ENCODE data around the gene ERG28.
"Not testable (repeated sequence)": the region's sequence is repeated elsewhere in the genome, so short reads cannot be mapped to it uniquely, and the experiment has no call there.

Gene ERG28

DNA sequence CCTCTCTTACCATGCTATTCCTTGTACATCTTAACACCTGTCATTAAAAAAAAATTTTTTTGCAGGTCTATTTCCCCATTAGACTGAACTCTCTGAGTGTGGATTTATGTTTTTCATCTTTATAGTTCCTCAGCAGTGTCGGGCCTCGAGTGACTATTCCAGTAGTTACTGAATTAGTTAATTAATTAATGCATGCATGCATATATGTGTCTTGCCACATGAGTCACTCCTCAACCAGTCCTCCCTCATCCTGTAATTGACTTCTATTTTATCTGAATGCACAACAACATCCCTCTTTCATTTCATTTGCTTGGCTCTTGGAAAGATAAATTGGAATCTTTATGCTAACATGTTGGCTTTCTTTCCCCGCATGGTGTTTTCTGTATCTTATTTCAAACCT, 35.6 kb downstream of the ERG28 start:
- no peak for DNase-seq (ENCODE audit: low read depth)

DNA sequence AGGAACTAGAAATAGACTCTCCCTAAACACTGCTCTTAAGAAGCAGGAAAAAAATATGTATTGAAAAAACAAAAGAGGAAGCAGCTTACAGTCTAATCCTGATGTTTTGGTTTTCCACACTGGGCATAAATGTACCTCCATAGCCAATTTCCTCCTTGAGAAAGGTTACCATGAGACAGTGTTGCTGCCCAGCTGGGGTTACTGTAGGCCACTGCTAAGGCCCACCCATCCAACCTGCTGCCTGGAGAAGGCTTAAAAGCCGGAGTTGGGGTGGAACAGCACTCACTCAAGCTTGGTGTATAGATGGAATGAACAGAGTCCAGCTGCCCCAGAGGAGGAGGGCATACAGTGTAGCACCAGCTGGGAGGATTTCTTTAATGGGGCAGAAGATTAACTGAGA, 41.1 kb downstream of the ERG28 start:
- no peak for DNase-seq (ENCODE audit: low read depth)

DNA sequence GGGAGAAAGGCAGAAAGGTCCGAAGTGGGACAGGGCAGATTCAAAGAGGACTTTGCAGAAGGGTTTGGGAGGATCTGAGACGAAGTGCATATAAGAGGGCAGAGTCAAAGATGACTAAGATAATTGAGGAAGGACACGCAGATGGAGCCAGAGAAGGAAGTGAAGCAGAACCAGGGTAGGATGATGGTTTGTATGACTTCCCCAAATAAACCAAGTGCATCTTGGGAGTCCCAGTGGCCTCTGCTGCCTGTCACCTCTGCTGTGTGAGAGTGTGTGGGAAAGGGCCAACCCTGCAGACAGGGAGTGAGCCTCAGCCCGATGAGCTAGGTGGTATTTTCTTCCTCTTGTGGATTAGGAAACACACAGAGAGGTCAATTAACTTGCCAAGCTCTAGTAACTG, 45.5 kb downstream of the ERG28 start:
- DNase-seq (ENCODE audit: low read depth), result no peak

DNA sequence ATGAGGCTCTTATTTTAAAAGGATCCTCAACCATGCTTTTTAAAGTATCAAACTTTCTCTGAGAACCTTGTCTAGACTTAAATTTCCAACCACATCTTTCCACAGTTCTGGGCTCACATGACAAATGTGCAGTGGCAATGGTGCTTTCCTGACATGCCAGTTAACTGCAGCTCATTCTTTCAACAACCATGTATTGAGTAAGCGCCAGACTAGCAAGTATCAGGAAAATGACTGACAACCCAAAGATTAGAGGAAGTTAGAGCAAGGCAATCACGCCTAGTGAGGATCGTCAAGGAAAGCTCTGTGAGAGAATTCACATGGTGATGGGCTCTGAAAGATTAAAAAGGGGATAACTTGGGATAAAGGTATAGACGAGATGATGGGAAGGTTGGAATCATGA, 46.5 kb downstream of the ERG28 start:
- no peak for DNase-seq (ENCODE audit: low read depth)

DNA sequence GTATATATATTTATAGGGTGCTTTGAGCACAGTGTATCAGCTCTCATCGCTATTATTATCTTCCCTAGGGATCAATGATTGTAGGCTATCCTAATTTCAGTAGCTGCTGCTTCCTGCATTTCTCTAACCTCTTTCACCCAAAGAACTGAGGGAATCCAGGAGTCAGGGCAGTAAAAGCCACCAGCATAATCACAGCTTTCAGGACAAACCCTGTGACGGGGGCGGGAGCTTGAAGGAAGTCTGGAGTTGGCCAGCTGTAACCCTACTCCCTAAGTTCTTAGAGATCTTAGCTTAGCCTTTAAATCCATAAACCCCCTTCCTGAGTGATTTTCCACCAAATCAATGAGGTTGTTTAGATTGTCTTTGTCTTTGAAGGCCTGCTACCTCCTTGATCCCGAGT, 48.5 kb downstream of the ERG28 start:
- DNase-seq (ENCODE audit: low read depth), result no peak

DNA sequence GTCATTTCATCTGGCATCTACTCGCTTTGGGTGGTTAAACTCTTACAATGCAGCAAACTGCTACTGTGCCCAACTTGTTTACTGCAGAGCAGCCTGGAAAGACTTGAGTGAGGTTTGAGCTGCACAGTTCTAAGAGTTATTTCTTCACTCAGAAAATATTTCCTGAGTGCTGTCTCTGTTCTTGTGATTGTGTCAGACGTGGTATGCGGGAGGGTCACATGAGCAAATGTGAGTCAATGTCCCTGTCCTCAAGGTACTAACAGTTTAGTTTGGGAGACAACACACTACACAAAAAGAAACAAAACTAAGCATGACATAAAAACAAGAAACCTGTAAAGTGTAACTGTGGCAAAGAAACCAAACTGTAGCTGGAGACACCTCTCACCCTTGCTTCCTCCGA, 49.8 kb downstream of the ERG28 start:
- DNase-seq (ENCODE audit: low read depth), result no peak

DNA sequence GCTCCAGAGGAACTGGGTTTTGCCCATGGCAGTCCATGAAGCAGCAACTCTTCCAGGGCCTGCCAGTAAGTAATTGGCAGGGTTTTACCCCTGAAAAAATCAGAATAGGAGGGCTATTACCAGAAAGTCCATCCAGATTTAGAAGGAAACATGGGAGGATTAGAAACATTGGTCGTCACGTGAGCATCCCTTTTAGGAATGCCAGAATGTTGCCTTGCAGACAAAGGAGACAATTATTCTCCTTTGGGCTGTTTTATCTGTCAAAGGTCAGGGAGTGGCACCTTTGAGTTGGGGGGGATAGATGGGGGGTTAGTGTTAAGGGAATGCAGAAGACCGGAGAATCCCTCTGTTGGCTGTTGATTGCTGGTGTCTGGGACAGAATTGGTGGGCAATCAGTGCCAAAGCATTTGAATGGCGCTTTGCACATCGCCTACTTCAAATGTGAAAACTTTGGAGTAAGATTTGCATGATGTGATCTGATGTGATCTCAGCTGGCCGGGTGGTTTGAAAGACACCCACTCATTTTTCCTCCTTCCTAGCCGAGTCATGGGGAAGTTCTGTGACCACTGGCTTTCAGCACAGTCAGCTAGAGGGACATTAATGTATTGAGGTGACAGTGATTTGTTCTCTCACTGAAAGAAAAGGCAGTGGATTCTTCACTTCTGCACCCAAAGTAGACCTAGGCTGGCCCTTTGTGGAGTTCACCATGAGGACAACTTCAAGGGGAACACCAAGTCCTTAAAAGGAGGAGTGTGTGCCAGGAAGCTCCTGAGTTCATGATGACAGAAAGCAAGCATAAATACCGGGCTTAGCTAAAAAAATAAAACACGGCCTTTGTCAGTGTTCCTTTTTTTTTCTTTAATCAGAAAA, 50.8 kb downstream of the ERG28 start:
- no peak for DNase-seq (ENCODE audit: low read depth)

DNA sequence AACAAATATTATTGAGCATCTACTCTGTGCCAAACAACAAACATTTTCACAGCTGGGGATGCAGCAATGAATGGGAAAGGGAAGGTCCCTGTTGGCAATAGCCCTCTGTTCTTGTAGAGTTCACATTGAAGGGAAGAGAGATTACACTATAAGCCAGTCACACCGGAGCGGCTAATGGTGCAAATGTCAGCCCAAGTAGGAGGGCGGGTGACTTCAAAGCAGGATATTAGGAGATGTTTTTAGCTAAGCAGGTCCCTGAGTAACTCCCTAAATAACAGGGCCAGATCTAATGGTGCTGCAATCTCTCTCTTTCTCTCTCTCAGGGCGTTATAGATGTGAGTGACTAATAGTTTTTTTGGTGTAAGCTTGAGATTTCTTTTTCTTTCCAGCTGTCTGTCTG, 51.6 kb downstream of the ERG28 start:
- DNase-seq (ENCODE audit: low read depth), result no peak

DNA sequence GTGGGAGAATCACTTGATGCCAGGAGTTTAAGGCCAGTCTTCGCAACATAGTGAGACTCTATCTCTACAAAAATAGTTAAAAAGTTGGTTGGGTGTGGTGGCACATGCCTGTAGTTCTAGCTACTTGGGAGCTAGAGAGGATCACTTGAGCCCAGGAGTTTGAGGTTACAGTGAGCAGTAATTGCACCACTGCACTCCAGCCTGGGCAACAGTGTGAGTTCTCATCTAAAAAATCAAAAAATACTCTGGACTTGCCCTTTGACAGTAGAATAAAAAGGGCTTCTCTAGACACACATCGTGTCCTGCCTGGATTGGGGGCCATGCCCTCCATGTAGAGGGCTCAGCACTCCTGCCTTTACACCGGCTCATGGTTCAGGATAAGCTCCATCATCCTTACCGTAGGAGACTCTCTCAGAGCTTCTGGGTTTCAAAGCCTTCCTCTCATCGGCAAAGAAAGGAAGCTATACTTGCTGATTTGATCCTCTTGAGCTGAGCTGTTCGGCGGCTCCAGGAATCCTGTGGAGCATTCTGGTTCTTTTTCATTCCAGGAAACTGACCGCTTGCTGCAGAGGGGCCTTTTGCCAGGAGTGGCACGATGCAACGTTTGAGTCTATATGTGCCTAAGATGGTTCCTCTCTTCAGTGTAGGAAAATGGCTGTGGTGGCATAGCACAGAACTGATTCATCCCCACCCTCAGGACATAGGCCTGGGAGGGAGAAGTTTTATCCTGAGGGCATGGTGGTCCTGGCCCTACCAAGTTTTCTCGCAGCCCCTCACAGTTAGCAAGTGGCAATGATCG, 52.6 kb downstream of the ERG28 start:
- DNase-seq (ENCODE audit: low read depth), result no peak

DNA sequence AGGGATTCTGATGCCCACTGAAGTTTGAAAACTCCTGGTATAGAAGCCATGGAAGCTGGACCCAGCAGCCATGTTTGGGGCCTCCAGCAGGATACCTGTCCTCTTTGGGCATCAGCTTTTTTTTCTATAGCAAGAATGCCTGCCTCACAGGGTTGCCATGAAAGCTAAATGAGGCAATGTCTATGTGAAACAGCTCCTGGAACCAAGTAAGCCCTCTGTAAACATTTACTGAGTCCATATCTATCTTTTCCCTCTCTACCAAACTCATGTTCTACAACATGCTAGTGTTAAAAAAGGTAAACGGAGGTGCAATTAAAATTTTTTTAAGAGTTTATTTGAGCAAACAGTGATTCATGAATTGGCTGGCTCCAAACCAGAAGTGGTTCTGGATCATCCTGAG, 53.6 kb downstream of the ERG28 start:
- DNase-seq (ENCODE audit: low read depth), result no peak

DNA sequence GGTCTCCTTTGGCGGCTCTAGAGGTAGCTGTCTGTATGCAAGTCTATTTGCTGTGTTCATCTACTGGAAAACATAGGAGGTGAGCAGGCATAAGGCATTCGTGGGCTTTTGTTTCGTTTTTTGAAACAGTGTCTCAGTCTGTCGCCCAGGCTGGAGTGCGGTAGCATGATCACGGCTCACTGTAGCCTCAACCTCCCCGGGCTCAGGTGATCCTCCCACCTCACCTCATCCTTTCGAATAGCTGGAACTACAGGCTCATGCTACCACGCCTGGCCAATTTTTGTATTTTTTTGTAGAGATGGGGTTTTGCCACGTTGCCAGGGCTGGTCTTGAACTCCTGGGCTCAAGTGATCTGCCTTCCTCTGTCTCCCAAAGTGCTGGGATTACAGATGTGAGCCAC, 54.8 kb downstream of the ERG28 start:
- DNase-seq (ENCODE audit: low read depth), result no peak

DNA sequence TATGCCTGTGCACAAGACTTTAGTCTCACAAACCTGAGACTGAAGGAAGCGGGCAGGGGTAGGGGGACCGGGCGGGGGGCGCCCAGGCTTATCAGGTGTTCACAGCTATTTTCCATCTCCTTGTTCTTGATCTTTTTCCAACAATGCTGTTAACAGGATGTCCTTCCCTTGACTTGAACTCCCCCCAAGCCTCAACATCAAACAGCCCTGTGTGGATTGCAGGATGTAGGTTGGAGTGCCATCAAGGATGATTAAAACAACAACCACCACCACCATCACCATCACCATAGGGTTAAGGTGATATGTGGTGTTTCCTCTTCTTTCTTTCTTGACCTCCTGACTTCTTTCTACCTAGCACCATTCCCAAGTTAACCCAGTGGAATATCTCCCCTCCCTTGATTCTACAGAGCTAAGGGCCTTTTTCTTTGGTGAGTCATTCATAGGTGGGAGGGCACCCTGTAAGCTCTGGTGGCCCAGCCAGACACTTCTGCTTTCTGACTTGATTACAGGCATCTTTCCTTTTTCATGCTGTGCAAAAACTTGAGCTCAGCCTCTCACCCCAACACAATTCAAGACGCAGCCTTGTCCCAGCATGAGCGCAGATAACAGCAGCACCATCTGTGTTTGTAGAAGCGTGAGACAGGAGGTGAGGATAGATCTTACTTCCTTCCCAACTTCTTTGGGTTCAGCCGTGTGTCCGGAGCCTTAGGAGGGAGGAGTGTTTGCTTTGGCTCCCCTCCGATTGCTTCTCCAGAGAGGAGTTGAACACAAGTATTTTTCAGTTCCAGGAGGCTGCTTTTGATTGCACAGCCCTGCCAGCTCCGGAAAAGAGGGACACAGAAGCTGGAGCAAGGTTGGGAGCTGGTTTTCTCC, 55.5 kb downstream of the ERG28 start:
- no peak for DNase-seq (ENCODE audit: low read depth)

DNA sequence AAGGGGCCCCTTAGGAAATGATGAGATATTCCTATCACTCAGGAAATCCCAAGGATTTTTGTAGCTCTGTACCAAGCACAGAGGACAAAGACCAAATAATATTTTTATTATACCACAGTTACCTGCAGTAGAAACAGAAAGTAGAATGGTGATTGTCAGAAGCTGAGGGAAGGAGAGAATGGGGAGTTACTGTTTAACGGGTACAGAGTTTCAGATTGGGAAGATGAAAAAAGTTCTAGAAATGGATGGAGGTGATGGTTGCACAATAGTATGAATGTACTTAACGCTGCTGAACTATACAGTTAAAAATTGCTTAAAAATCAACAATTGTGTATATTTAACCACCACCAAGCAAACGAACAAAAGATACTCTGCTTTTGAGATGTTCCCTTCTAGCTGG, 58.2 kb downstream of the ERG28 start:
- no peak for DNase-seq (ENCODE audit: low read depth)

DNA sequence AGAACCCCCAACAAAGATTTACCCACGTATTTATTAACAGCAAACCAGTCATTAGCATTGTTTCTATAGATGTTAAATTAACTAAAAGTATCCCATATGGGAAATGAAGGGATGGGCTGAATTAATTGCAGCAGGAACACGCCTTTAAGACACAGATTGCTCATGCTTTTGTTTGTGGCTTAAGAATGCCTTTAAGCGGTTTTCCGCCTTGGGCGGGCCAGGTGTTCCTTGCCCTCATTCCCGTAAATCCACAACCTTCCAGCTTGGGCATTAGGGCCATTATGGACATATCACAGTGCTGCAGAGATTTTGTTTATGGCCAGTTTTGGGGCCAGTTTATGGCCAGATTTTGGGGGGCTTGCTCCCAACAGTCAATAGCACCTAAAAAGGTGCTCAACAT, 59.6 kb downstream of the ERG28 start:
- DNase-seq (ENCODE audit: low read depth), result not testable (repeated sequence)

DNA sequence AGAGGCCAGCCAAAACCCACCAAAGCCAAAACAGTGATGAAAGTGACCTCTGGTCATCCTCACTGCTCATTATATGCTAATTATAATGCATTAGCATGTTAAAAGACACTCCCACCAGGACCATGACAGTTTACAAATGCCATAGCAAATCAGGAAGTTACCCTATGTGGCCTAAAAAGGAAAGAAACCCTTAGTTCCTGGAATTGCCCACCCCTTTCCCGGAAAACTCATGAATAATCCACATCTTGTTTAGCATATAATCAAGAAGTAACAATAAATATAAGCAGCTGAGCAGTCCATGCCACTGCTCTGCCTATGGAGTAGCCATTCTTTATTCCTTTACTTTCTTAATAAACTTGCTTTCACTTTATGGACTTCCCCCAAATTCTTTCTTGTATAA, 60.6 kb downstream of the ERG28 start:
- DNase-seq (ENCODE audit: low read depth), result not testable (repeated sequence)
